NT2/D1 (cell line): ENCODE data around the gene CSRP2.

Experiments used
- YY1 ChIP-seq: IDR thresholded peaks from 2 replicates; pipeline ENCODE4 v1.6.1; 2011; ENCODE audit not compliant: insufficient read length, insufficient read depth
- ZNF274 ChIP-seq: IDR thresholded peaks from 2 replicates; pipeline ENCODE4 v1.6.1; 2011; ENCODE audit warnings: mild to moderate bottlenecking, low read depth, low read length

- TF ChIP-seq YY1, result no peak
- no peak for TF ChIP-seq ZNF274
These were observed 17.0 kb upstream of the CSRP2 start for GRCh38 chr12:76895796-76896195.
